GM21360 (cell line): Measurements from ENCODE around the gene FMO2.

Source experiments
- ATAC-seq: cut with Tn5 transposase; IDR thresholded peaks from one replicate; pipeline ENCODE4 v1.9.1; 2021; ENCODE audit warnings: mild to moderate bottlenecking, moderate library complexity; ENCODE audit not compliant: unreplicated experiment

The FMO2 gene

DNA sequence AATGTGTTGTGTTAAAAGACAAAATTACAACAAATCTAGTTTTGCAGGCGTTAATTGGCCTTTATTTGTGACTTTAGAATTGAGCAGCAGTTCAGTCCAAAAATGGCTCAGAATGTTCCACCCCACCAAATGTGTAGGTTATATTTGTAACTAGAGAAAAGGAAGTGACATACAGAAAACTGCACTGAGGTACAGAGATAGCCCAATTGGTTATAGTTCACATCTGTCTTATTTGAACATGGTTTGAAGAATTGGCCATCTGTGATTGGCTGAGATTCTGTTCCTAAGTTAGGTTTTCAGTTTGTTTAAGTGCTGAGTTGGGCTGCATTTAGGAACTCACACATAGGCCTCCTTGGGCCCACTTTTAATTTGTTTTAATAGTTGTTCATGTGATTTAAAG, 12.0 kb upstream of the FMO2 start:
- ATAC-seq: no peak

DNA sequence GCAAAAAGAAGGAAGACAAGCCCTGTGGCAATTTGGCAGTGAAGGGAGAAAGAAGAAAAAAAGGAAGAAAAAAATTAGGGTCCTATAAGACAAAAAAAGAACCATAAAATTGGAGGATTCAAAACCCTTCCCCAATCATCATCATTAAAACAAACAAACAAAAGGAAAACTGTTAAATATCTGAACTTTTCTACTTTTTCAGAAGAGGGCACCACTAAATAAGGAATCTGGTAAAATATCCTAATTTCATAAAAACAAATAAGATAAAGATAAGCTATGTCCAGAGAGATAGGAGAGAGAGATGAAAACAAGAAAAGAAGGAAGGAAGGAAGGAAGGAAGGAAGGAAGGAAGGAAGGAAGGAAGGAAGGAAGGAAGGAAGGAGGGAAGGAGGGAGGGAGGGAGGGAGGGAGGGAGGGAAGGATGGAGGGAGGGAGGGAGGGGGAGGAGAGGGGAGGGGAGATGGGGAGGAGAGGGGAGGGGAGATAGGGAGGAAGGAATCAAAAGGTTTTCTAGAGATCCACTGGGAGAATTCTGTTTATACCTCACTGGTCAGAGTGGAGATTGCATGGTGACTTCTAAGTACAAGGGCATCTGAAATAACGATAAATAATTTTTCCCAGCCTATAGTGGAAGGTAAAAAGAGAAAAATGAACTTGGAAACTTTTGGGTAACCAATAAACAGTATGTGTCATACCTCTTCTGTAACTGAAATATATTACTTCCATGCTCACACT, 10.4 kb upstream of the FMO2 start:
- ATAC-seq: no peak

DNA sequence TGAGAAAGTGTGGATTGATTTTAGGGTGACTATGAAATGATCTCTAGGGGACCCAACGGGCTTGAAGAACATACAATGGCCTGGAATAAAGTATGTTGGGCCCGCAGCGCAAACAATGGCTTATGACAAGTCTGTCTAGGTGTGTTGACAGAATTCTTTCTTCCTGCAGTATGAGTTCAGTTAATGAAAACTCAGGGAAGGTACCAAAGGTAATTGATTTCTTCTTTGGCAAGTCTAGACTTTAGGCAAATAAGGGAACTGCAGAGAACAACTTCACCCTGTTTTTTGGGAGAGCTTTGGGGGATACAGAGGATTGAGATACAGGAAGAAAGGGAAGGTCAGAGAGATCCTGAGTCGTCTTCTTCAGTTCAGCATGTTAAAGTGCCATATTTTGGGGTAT, 7.8 kb upstream of the FMO2 start:
- no peak for ATAC-seq

DNA sequence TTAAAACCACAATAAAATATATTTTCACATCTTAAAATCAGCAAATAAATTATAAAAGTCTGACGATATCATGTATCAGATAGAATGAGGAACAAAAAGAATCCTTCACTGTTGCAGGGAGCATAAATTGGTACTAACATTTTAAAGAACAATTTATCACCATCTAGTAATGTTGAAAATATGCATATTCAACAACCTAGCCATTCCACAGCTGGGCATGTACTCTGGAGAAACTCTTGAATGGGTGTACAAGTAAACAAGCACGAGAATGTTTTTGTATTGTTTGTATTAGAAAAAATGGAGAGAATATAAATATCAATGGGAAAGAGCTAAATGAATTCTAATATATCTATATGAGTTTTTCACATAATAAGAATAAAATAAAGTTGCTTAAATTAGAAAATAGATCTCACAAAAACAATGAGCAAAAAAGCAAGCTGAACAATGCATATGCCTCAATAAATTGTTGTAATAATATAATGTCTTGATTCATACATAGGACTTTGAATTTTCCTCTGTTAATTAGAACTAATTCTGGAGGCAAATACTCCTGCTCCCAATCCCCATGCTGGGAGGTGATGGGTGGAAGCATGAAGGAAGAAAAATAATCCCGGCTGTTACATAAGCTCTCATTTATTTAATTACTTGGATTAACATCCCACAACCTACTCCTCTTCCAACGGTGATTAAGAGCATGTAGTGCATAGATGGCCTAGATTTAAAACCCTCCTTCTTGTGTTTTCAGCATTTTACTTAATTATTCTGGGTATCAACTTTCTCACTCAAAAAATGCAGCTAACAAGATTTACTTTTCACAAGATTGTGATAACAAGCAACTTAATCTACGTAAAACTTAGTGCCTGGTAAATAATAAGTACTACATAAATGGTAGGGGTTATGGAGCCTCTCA, 5.5 kb upstream of the FMO2 start:
- no peak for ATAC-seq

DNA sequence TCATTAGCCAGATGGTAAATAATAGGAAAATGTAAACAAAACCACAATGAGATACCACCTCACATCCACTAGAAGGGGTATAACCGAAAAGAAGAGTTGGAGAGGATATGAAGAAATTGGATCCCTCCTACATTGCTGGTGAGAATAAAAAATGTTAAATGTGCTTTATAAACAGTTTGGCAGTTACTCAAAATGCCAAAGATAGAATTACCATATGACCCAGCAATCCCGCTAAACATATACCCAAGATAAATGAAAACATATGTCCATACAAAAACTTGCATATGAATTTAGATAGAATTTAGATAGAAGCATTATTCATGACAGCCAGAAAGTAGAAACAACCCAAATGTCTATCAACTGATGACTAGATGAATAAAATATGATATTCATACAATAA, 4.4 kb upstream of the FMO2 start:
- no peak for ATAC-seq

DNA sequence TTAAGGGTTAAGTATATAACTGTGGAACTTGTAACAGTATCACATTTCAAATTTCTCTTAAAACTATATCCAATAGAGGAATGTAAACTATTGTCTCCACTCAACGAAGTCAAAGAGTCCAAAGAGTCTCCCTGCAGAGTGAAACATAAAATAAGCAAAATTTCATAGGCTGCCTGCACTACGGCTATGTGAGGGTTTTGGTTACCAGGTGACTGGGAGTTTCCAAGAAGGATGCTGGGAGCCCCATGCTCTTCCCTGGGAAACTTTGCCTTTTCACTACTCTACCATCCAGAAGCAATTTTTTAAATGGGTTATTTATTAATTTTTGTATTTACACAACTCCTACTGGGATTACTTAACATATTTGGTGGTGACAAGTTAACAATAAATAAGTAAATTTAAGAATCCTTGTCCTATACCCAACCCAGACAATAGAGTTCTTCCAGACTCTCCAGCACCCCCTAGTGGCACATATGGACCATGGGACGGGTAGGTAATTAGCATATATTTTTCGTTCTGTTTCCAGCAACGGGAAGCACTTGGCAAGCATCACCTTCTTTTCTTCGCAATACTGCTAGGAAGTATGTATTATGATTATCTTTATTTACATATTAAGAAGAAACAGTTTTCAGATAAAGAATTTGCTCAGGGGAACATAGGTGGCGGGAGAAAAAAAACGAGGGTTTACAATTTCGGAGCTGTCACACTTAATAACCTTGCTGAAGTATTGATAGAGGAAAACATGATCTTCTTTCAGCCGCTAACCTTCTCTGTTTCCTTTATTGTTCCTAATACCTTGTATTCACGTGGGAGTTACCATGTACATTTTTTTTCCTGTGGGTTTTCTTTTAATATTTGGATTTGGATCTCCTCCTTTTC, 3.5 kb downstream of the FMO2 start:
- ATAC-seq: peak; percentile 74

DNA sequence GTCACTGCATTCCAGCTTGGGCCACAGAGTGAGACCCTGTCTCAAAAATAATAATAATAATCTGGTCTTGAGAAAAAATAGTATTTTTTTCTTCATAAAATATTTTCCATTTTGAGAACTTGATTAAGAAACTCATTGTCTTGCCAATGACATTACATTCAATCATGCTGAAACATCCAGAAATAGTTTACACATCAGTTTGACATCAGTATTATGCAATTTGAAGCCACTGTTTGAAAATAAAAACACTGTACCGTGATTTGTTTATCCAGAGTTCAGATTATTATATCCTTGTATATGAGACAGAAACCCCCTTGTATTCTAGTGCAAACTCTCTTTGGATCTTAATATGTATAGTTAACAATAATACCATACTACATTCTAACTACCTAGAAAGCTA, 6.9 kb downstream of the FMO2 start:
- ATAC-seq: no peak

DNA sequence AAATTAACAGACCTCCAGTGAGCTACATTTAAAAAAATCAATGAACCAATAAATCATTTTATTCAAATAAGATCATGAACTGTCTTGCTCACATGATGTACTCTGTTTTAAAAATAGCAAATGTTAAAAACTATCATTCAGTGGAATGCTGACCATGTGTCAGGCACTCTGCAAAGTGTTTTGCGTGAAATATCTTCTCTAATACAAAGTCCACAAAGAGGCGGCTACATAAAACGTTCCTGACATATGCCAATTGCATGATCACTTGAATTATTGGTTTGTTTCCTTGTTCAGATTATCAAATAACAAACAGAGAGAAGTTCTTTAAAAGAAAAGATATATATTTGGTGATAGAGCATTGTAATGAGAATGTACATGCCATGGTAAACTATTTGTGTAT, 10.7 kb downstream of the FMO2 start:
- ATAC-seq: no peak

DNA sequence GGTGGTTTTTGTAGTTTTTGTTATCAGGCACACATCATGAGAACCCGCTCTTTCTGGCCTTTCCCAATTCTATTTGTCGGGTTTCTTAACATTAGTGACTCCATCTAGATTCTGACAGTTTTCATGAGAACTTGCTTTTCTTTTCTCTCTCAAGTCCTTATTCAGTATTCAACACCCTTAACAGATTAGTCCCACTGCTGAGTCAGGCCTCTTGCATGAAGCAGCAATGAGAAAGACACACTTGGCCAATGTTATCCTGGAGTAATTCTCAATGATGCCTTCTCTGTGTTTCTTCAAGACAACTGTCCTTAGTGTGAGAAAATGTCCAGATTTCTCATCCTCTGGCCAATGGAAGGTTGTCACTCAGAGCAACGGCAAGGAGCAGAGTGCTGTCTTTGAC, 11.3 kb downstream of the FMO2 start:
- no peak for ATAC-seq

DNA sequence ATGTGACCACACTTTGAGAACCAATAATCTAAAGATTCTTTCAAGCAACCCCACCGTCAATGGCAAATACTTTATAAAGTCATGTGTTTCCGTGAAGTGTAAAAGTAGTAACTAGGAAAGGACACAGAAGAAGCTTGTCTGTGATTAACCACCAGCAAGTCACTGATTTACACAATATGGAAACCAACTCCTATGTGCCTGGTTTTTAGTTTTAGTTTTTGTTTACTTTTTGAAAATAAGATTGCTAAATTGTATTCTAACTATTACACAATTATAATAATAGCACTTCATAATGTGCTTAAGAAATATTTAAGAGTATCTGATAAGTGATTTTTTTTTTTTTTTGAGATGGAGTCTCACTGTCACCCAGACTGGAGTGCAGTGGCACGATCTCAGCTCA, 13.0 kb downstream of the FMO2 start:
- ATAC-seq: no peak

DNA sequence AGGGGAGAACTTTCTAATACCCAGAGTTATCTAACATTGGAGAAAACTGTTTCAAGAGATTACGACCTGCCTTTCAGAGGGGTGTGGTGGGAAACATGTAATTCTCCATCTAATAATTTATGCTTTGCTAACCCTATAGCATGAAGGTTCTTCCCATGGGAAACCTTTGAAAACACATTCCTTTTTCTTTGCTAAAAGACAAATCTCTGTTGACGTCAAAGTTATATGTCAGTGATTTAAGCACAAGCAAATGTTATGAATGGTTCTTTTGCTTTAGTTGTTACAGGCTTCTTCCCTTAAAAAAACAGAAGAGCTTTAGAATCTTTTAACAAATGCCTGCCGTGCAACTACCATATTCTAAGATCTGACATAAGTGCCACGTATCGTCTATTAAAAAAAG, 19.2 kb downstream of the FMO2 start:
- no peak for ATAC-seq

DNA sequence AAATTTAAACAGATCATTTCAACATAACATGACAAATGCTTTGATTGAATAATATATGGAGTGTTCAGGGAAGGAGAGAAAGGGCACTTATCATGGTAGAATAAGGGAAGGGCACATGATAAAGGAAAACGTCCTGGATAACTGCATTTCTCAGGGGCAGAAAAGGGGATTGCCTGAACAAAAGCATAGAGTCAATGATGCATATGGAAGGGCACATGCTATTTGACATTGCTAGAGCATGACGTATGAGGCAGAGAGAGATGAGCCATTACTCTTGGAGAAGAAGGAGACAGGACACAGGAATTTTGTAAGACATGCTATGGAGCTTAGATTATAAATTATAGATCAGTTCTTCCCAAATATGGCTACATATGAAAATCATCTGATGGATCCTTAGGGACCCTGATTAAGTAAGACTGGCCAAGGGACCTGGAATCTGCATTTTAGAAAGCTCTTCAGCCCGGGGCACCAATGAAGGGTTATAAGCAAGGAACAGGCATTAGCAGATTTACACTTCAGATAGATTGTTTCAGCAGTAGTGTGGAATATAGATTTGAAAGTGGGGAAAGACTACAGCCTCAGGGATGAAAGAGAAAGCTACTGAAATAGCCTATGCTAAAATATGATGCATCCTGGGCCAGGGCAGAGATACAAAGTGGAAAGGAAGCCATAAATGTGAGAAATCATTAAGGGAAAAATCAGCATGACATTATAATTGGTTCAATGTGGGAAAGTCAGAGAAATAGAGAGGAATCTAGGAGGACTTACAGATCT, 21.3 kb downstream of the FMO2 start:
- no peak for ATAC-seq

DNA sequence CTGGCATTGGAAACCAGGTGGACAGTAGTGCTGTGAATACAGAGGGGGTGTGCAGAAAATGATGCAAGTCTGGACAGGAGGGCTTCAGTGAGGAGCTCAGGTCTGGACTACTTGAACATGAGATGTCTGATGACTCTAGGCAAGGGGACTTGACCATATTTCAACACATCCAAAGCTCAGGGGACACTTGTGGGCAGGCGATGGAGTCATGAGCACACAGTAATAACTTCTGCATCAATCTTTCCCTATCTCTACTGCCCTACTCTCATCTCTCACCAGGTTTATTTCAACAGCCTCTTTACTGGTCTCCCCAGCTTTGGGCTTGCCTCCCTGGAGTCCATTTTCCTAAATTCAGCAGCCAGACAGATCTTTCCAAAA, 21.9 kb downstream of the FMO2 start:
- no peak for ATAC-seq

DNA sequence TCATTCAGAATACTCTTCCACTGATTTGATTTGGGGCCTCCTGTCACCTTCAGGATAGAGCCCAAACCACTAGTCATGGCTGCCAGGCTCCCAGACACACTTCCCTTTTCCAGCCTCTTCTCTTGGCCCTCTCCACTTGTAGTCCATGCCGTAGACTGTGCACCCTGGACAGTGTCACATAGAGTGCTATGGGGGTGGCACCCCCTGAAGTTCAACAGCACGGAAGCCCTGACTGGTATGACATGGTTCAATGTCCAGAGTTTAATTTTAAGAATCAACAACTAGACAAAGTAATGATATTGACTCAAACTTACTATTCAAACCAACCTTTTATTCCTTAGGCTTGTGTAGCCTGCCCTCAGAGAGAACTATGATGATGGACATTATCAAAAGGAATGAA, 22.3 kb downstream of the FMO2 start:
- no peak for ATAC-seq

DNA sequence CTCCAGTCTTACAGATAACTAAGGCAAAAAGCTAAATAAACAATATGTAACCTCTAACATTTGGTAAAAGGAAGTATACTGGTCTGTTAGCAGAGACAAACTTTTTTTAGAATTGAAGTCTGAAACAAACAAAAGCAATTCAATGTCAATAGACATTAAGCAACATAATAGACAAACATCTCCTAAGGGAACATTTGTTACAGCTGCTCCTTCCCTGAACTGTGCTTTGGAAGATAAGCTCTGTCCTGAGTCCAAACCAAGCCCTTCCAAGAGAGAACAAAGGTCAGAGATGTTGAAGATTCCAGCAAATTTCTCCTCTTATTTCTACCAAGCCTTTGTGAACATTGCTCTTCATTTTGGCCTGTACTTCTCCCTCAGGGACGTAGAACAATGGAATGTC, 25.3 kb downstream of the FMO2 start:
- ATAC-seq: no peak

DNA sequence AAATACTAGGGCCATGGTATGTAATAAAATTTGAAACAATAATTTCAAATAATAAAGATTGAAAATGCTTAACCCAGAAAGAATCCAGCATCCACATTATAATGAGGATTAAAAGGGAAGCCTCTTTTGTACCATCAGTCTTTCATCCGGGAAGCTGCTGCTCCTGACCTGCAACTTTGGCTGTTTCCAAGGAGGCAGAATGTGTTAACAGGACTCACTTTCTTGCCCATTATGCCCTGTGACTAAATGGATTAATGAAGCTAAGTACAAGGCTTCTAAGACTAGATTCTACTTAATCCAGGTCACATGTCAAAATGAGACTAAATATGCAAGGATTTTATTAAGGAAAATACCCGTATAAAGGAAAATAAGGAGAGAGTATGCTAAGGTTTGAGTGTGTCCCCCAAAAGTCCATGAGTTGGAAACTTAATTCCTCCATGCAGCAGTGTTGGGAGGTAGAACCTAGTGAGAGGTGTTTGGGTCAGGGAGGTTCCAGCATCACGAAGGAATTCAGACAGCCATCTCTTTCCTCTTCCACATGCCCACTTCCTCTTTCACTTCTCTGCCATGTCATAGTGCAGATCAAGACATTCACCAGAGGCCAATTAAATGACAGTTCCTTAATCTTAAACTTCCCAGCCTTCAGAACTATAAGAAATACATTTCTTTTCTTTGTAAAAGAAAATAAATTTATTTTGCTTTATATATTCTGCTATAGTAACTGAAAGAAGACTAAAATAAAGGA, 27.7 kb downstream of the FMO2 start:
- no peak for ATAC-seq

DNA sequence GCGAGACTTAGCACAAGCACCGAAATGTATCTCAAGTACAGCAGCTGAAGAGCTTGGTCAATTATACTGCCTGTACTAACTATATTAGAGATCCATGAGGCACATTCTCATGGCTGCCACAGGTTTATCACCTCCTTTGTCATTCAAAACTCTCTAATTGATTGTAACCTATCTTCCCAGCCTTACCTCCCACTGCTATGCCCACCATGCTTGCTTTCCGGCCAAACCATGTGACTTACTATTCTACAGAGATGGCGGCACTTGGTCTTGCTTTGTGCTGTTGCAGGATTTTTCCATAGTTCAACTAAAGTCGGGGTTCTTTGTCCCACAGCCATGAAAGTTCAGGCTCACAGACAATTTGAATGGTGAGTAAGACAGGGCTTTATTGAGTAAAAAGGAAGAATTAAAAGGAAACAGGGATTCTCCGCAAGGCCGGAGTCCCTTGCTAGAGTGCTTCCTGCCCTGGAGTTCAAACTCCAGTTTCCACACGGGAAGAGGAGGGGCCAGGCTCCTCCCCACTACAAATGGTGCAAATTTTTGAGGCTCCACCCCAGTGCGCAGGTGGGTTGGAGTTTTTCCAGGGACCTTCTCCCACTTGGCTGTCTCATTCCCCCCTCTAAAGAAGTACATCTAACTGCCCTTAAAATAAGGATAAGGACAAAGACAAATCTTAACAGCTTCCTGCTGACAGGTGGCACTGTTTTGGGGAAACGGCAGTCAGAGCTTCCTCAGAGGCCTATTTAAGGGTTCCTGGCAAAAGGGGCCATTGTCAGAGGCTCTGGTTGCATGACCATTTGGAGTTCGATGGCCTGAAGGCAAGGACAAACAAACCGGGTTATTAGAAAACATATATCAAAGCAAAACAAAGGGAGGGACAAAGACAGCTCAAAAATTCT, 28.7 kb downstream of the FMO2 start:
- no peak for ATAC-seq

DNA sequence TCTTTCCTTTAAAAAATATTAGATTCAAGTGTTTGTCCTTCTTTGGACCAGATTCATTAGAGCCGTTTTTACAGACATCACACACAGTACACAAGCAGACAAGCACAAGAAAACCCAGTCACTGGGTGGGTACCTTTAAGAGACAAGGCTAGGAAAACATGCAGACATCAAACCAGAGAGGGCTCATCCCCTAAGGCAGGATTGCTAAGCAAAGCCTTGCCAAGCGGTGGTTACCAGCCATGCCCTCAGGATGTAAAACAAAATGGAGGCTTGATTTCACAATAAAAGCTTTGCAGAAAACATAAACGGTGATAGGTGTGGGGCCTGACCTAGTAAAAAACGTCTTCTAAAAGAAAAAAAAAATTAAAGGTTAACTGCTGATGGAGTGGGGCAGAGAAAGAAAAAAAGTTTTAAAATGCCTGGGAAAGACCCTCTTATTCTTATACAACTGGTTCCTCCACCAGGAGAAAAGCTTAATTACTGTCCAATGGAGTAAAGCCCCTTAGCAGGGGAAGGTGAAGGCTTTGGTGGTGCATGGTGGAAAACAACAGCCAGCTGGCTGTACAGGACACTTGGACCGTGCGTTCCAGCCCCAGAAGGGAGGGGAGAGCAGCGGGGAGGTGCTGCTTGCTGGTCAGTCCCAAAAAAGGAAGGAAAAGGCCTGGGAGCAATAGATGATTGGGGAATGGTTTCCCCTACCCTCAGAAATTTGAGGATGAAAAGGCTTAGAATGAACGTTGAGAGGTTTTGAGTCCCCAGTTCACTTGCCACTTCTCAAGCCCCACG, 32.8 kb downstream of the FMO2 start:
- no peak for ATAC-seq
